Liver (tissue), 9 donors: ENCODE data around the gene CROCC2. TPM values are rescaled to one million over a fixed set of nuclear protein-coding genes. Genes with fewer than 3 reads are reported as not detected.

Source experiments
- DNase-seq: peaks from one replicate; pipeline ENCODE4 v3.0.0-alpha.2; 2017; ENCODE audit warnings: low spot score
- H3K27ac ChIP-seq, 2 donors: one replicate each; pipeline ENCODE4 v1.7.0; 2013; ENCODE audit warnings: inconsistent platforms in 2 of 2, low read length in 2 of 2, control low read depth in 1 of 2, low read depth in 1 of 2, mild to moderate bottlenecking in 1 of 2
- H3K27me3 ChIP-seq, 4 donors: one replicate each; pipeline versions ENCODE4 v1.6.1 to v1.7.0; 2013; ENCODE audit warnings: low read length in 3 of 4, inconsistent platforms in 1 of 4, mild to moderate bottlenecking in 1 of 4, moderate library complexity in 1 of 4; ENCODE audit not compliant: control insufficient read depth in 4 of 4, insufficient read depth in 4 of 4
- H3K36me3 ChIP-seq, 4 donors: one replicate each; pipeline versions ENCODE4 v1.6.1 to v1.7.0; 2013; ENCODE audit warnings: low read length in 3 of 4, mild to moderate bottlenecking in 3 of 4, low read depth in 1 of 4, moderate library complexity in 1 of 4; ENCODE audit not compliant: control insufficient read depth in 4 of 4, insufficient read depth in 3 of 4
- H3K4me1 ChIP-seq, 4 donors: one replicate each; pipeline versions ENCODE4 v1.6.1 to v1.7.0; 2013; ENCODE audit warnings: low read length in 3 of 4, mild to moderate bottlenecking in 3 of 4, moderate library complexity in 1 of 4; ENCODE audit not compliant: control insufficient read depth in 4 of 4, insufficient read depth in 4 of 4
- H3K4me3 ChIP-seq, 3 donors: one replicate each; pipeline versions ENCODE4 v1.6.1 to v1.7.0; 2013; ENCODE audit warnings: low read length in 3 of 3, control low read depth in 1 of 3, low read depth in 1 of 3, mild to moderate bottlenecking in 1 of 3
- H3K9ac ChIP-seq, 2 donors: one replicate each; pipeline ENCODE4 v1.7.0; 2013; ENCODE audit warnings: low read length in 2 of 2, mild to moderate bottlenecking in 2 of 2, moderate library complexity in 2 of 2, control low read depth in 1 of 2, low read depth in 1 of 2
- H3K9me3 ChIP-seq, 4 donors: one replicate each; pipeline versions ENCODE4 v1.6.1 to v1.7.0; 2013; ENCODE audit warnings: low read length in 3 of 4; ENCODE audit not compliant: control insufficient read depth in 4 of 4
- ATF3 ChIP-seq: IDR thresholded peaks from 2 replicates; pipeline ENCODE4 v1.6.1; 2016; ENCODE audit warnings: antibody characterized with exemption
- EGR1 ChIP-seq, 2 donors: IDR thresholded peaks; 2 replicates each; pipeline ENCODE4 v1.6.1; 2016 to 2018; ENCODE audit warnings: antibody characterized with exemption in 2 of 2, low read depth in 2 of 2
- FOXA2 ChIP-seq: IDR thresholded peaks from 2 replicates; pipeline ENCODE4 v1.6.1; 2016; ENCODE audit warnings: antibody characterized with exemption
- HNF4A ChIP-seq, 2 donors: conservative IDR thresholded peaks; 2 replicates each; pipeline ENCODE4 v1.6.1; 2016; ENCODE audit warnings: antibody characterized with exemption in 2 of 2, mild to moderate bottlenecking in 2 of 2
- HNF4G ChIP-seq: IDR thresholded peaks from 2 replicates; pipeline ENCODE4 v1.6.1; 2016; ENCODE audit warnings: antibody characterized with exemption
- JUND ChIP-seq, 2 donors: IDR thresholded peaks; 2 replicates each; pipeline ENCODE4 v1.6.1; 2016; ENCODE audit warnings: antibody characterized with exemption in 2 of 2
- NR2F2 ChIP-seq: IDR thresholded peaks from 2 replicates; pipeline ENCODE4 v1.6.1; 2016; ENCODE audit warnings: antibody characterized with exemption
- RAD21 ChIP-seq, 2 donors: IDR thresholded peaks; 2 replicates each; pipeline ENCODE4 v1.6.1; 2016; ENCODE audit warnings: antibody characterized with exemption in 2 of 2, mild to moderate bottlenecking in 2 of 2
- REST ChIP-seq: IDR thresholded peaks from 2 replicates; pipeline ENCODE4 v1.6.1; 2016; ENCODE audit warnings: antibody characterized with exemption, mild to moderate bottlenecking
- RXRA ChIP-seq, 2 donors: IDR thresholded peaks; 2 replicates each; pipeline ENCODE4 v1.6.1; 2017 to 2018; ENCODE audit warnings: antibody characterized with exemption in 2 of 2, mild to moderate bottlenecking in 1 of 2
- SP1 ChIP-seq: IDR thresholded peaks from 2 replicates; pipeline ENCODE4 v1.6.1; 2018; ENCODE audit warnings: antibody characterized with exemption, mild to moderate bottlenecking
- YY1 ChIP-seq: IDR thresholded peaks from 2 replicates; pipeline ENCODE4 v1.6.1; 2016; ENCODE audit warnings: antibody characterized with exemption, mild to moderate bottlenecking
- ZBTB33 ChIP-seq: IDR thresholded peaks from 2 replicates; pipeline ENCODE4 v1.6.1; 2016; ENCODE audit warnings: antibody characterized with exemption
- WGBS: extraction: QIAGEN DNeasy Blood & Tissue Kit; methylation state at CpG from one replicate; pipeline ENCODE4 v1.1.7; 2013; 5-methylcytosine and 5-hydroxymethylcytosine counted together
- polyA plus RNA-seq, 2 donors: library from polyadenylated mRNA; stranded (reverse) in 1 of 2; unstranded in 1 of 2; fragments of 200-250 nt in 1 of 2; fragments of >200 nt in 1 of 2; fragmentation: Nextera tagmentation in 1 of 2; extraction: Ambion mirVana in 1 of 2; gene quantifications; one replicate each; pipeline versions ENCODE4 v1.2.1 to v1.2.3, GENCODE V29; 2013 to 2015
- total RNA-seq, 2 donors: library from RNA; depleted of rRNA; stranded (reverse); fragments of >200 nt; gene quantifications; one replicate each; pipeline ENCODE4 v1.2.3, GENCODE V29; 2014
- TF ChIP-seq, protein P1 (sequence below): fragments of 150-350 bp; IDR thresholded peaks from 2 replicates; pipeline ENCODE4 v1.5.1; 2017; ENCODE audit warnings: improper control_type of control experiment, low read depth, low read length; ENCODE audit not compliant: missing input control
- TF ChIP-seq, protein P2 (sequence below): IDR thresholded peaks from 2 replicates; pipeline ENCODE4 v1.6.1; 2016; ENCODE audit warnings: antibody characterized with exemption
- donor health status: healthy.
- donor health status: healthy.
- donor health status: healthy.
- donor health status: healthy.
- donor health status: healthy.

CROCC2 gene
- total and polyA plus RNA-seq, 4 donors = under 0.01 to 0.13 (median 0.05) TPM

DNA sequence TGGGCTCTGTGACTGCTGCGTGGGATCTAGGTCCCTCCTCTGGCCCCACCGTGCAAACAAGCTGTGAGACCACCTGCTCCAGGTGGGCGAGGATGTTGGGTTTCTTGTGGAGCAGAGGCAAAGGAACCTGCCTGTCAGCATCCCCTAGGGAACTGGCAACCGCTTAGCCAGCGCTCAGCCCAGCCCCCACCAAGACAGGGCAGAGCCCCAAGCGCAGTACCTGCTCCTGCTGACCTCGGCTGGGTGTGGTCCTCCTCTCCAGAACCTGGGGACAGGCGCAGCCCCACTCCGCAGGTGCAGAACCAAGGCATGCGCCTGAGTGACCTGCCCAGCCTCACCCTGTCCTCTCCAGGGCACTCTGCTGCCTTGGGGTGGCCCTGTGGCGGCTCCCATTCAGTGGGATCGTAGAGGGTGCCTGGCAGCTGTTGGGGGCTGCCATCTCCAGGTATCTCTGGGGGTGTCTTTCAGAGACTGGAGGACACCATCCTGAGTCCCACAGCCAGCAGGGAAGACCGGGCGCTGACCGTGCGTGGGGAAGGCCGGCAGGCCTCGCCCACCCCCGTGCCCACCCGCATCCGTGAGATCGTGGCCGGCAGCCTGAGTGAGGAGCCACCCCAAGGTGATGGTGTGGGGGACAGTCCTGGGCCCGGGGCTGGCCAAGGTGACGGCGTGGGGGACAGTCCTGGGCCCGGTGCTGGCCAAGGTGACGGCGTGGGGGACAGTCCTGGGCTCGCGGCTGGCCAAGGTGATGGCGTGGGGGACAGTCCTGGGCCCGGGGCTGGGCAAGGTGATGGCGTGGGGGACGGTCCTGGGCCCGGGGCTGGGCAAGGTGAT is 12.3 kb downstream of the CROCC2 start:
- Histone ChIP-seq H3K27ac (no peak overlapping the region), H3K36me3 (no peaks in the 10 kb centered on the region), H3K4me3 (no peak overlapping the region), H3K9me3 (no peaks in the 10 kb centered on the region), H3K9ac (no peak overlapping the region), H3K27me3 (no peaks in the 10 kb centered on the region), H3K4me1 (peaks cover 0 to 8% (median 3%) of the 10 kb centered on the region in 4 donors)
- WGBS = 93% methylated on average over 36 of the region's 36 CpGs
- no peak for DNase-seq
- no peak for TF ChIP-seq HNF4A (conservative IDR thresholded peaks at IDR 0.05)
- no peak for TF ChIP-seq REST
- no peak for TF ChIP-seq FOXA2
- no peak for TF ChIP-seq NR2F2
- TF ChIP-seq, protein P1, sequence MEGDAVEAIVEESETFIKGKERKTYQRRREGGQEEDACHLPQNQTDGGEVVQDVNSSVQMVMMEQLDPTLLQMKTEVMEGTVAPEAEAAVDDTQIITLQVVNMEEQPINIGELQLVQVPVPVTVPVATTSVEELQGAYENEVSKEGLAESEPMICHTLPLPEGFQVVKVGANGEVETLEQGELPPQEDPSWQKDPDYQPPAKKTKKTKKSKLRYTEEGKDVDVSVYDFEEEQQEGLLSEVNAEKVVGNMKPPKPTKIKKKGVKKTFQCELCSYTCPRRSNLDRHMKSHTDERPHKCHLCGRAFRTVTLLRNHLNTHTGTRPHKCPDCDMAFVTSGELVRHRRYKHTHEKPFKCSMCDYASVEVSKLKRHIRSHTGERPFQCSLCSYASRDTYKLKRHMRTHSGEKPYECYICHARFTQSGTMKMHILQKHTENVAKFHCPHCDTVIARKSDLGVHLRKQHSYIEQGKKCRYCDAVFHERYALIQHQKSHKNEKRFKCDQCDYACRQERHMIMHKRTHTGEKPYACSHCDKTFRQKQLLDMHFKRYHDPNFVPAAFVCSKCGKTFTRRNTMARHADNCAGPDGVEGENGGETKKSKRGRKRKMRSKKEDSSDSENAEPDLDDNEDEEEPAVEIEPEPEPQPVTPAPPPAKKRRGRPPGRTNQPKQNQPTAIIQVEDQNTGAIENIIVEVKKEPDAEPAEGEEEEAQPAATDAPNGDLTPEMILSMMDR = no peak
- TF ChIP-seq JUND (IDR thresholded peaks at IDR 0.05) = no peak
- TF ChIP-seq YY1 = no peak
- no peak for TF ChIP-seq HNF4G
- no peak for TF ChIP-seq EGR1 (IDR thresholded peaks at IDR 0.05; ENCODE audit: low read depth in 2 of 2)
- TF ChIP-seq RAD21 (IDR thresholded peaks at IDR 0.05) = no peak
- TF ChIP-seq ZBTB33 = no peak
- no peak for TF ChIP-seq RXRA (IDR thresholded peaks at IDR 0.05)
- no peak for TF ChIP-seq SP1
- TF ChIP-seq, protein P2, sequence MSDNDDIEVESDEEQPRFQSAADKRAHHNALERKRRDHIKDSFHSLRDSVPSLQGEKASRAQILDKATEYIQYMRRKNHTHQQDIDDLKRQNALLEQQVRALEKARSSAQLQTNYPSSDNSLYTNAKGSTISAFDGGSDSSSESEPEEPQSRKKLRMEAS = no peak
- TF ChIP-seq ATF3 = no peak
